ENCODE data around the gene VSX1. TPM values are rescaled to one million over a fixed set of nuclear protein-coding genes. Genes with fewer than 3 reads are reported as not detected.

Gene VSX1
- total and polyA plus RNA-seq, 2 experiments from 2014 or later = not detected

GRCh38 chr20:25088267-25088666 lies 6.3 kb upstream of the VSX1 start:
- no peaks in the 10 kb centered on the region for H3K9me3 ChIP-seq (ENCODE audit: low read depth)
- H3K27ac ChIP-seq = no peak overlapping the region
- H4K20me1 ChIP-seq (ENCODE audit: insufficient read depth, poor library complexity, severe bottlenecking) = no peaks in the 10 kb centered on the region
- no peaks in the 10 kb centered on the region for H3K9me2 ChIP-seq (replicated peaks; ENCODE audit: insufficient read depth)
- no peaks in the 10 kb centered on the region for H3K4me1 ChIP-seq (ENCODE audit: insufficient read depth)
- H3K79me2 ChIP-seq = no peaks in the 10 kb centered on the region
- peaks cover 48% of the 10 kb centered on the region for H3K27me3 ChIP-seq
- H3K36me3 ChIP-seq (replicated peaks; ENCODE audit: insufficient read depth, low read depth) = no peaks in the 10 kb centered on the region
- no peak for DNase-seq (ENCODE audit: low spot score)
- H2AFZ ChIP-seq = no peak overlapping the region
- WGBS (ENCODE audit: low lambda C conversion rate, missing lambda C conversion rate) = 88% methylated on average over 6 of the region's 6 CpGs
- no peak overlapping the region for H3K4me2 ChIP-seq
- no peak overlapping the region for H3K4me3 ChIP-seq
- TF ChIP-seq, protein P1, sequence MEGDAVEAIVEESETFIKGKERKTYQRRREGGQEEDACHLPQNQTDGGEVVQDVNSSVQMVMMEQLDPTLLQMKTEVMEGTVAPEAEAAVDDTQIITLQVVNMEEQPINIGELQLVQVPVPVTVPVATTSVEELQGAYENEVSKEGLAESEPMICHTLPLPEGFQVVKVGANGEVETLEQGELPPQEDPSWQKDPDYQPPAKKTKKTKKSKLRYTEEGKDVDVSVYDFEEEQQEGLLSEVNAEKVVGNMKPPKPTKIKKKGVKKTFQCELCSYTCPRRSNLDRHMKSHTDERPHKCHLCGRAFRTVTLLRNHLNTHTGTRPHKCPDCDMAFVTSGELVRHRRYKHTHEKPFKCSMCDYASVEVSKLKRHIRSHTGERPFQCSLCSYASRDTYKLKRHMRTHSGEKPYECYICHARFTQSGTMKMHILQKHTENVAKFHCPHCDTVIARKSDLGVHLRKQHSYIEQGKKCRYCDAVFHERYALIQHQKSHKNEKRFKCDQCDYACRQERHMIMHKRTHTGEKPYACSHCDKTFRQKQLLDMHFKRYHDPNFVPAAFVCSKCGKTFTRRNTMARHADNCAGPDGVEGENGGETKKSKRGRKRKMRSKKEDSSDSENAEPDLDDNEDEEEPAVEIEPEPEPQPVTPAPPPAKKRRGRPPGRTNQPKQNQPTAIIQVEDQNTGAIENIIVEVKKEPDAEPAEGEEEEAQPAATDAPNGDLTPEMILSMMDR (IDR thresholded peaks at IDR 0.05; ENCODE audit: poor library complexity) = no peak
- no peak for TF ChIP-seq EZH2 (IDR thresholded peaks at IDR 0.05; ENCODE audit: borderline replicate concordance)
- no peak for TF ChIP-seq EZH2phosphoT487 (IDR thresholded peaks at IDR 0.05; ENCODE audit: low read depth, severe bottlenecking, unreplicated experiment)

GRCh38 chr20:25087186-25087929 lies 5.4 kb upstream of the VSX1 start:
- H3K4me3 ChIP-seq = no peak overlapping the region
- no peak overlapping the region for H2AFZ ChIP-seq
- H3K9me2 ChIP-seq (replicated peaks; ENCODE audit: insufficient read depth) = no peaks in the 10 kb centered on the region
- H3K36me3 ChIP-seq (replicated peaks; ENCODE audit: insufficient read depth, low read depth) = no peaks in the 10 kb centered on the region
- no peaks in the 10 kb centered on the region for H3K9me3 ChIP-seq (ENCODE audit: low read depth)
- TF ChIP-seq, protein P1 (IDR thresholded peaks at IDR 0.05; ENCODE audit: poor library complexity) = no peak
- TF ChIP-seq EZH2 (IDR thresholded peaks at IDR 0.05; ENCODE audit: borderline replicate concordance) (no peak), EZH2phosphoT487 (IDR thresholded peaks at IDR 0.05; ENCODE audit: low read depth, severe bottlenecking, unreplicated experiment) (no peak)
- H3K79me2 ChIP-seq = no peaks in the 10 kb centered on the region
- H3K27ac ChIP-seq = no peak overlapping the region
- peaks cover 57% of the 10 kb centered on the region for H3K27me3 ChIP-seq
- H3K4me2 ChIP-seq = no peak overlapping the region
- 84% methylated on average over 4 of the region's 4 CpGs for WGBS (ENCODE audit: low lambda C conversion rate, missing lambda C conversion rate)
- no peaks in the 10 kb centered on the region for H3K4me1 ChIP-seq (ENCODE audit: insufficient read depth)
- no peak for DNase-seq (ENCODE audit: low spot score)
- no peaks in the 10 kb centered on the region for H4K20me1 ChIP-seq (ENCODE audit: insufficient read depth, poor library complexity, severe bottlenecking)

- Histone ChIP-seq H2AFZ (no peak overlapping the region), H3K9me3 (ENCODE audit: low read depth) (no peaks in the 10 kb centered on the region), H3K4me1 (ENCODE audit: insufficient read depth) (no peaks in the 10 kb centered on the region), H4K20me1 (ENCODE audit: insufficient read depth, poor library complexity, severe bottlenecking) (no peaks in the 10 kb centered on the region), H3K79me2 (no peaks in the 10 kb centered on the region), H3K4me3 (no peak overlapping the region), H3K27ac (no peak overlapping the region), H3K9me2 (replicated peaks; ENCODE audit: insufficient read depth) (no peaks in the 10 kb centered on the region), H3K36me3 (replicated peaks; ENCODE audit: insufficient read depth, low read depth) (no peaks in the 10 kb centered on the region), H3K27me3 (peaks cover 71% of the 10 kb centered on the region), H3K4me2 (no peak overlapping the region)
- 86% methylated on average over 10 of the region's 10 CpGs for WGBS (ENCODE audit: low lambda C conversion rate, missing lambda C conversion rate)
- TF ChIP-seq, protein P1 (IDR thresholded peaks at IDR 0.05; ENCODE audit: poor library complexity) = no peak
- TF ChIP-seq EZH2 (IDR thresholded peaks at IDR 0.05; ENCODE audit: borderline replicate concordance) (no peak), EZH2phosphoT487 (IDR thresholded peaks at IDR 0.05; ENCODE audit: low read depth, severe bottlenecking, unreplicated experiment) (no peak)
- DNase-seq (ENCODE audit: low spot score) = no peak
Observed at GRCh38 chr20:25085756-25086495, 4.0 kb upstream of the VSX1 start.
